ENCODE data around the gene AMMECR1L. TPM values are rescaled to one million over a fixed set of nuclear protein-coding genes. Genes with fewer than 3 reads are reported as not detected.
A peak's percentile ranks its signal among the peaks of the same experiment; 100 is the strongest.

The AMMECR1L gene
- total and polyA plus RNA-seq, 10 of the 15 experiments (the other 5 are each of a cell fraction or from before 2014, with no cell fraction given): 2.7 to 12.1 (median 8.0) TPM

DNA sequence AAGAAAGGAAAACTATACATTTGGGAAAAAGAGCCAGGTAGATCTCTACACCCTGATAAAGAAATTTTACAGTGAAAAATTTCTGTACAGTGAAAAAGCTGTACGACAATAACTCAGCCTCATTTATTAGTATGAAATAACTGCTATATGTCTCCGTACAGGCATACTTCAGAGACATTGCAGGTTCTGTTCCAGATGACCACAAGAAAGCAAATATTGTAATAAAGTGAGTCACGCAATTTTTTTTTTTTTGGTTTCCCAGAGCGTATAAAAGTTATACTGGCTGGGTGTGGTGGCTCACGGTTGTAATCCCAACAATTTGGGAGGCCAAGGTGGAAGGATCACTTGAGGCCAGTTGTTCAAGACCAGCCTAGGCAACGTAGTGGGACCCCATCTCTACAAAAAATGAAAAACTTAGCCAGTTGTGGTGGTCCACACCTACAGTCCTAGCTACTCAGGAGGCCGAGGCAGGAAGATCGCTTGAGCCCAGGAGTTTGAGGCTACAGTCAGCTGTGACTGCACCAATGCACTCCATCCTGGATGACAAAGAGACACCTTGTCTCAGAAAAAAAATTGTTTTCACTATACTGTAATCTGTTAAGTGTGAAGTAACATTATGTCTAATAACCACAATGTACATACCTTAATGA is 28.2 kb upstream of the AMMECR1L start:
- BruUV-seq (replicated peaks): no TSS peak
- FAIRE-seq: no peak
- 65% methylated on average over 8 of the region's 8 CpGs for WGBS (ENCODE audit: insufficient coverage, insufficient replicate concordance, low lambda C conversion rate, missing lambda C conversion rate)

DNA sequence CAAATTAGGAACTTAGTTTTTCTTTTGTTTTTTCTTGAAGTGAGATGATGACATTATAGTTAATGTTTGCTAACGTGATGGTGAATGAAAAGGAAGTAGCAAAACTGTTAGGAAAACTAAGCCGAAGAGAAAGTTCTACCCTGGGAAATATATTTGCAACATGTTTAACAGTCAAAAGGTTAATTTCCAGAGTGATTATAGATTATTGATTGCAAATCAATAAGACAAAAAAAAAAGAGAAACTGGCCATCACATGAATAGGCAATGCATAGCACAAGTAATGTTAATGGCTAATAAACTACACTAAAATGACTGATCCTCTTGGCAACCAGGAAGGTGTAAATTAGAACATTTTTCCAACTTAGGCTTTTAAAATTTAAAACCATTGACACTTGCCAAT is 26.0 kb upstream of the AMMECR1L start:
- Histone ChIP-seq H3K9ac (ENCODE audit: control insufficient read depth, insufficient read depth, low read length) (no peak overlapping the region), H3K9me3 (replicated peaks; ENCODE audit: control insufficient read depth, insufficient read depth, low read length) (no peaks in the 10 kb centered on the region), H2AFZ (ENCODE audit: control insufficient read depth, low read depth, low read length) (no peak overlapping the region), H4K20me1 (ENCODE audit: control insufficient read depth, insufficient read depth) (no peaks in the 10 kb centered on the region), H3K27ac (ENCODE audit: control insufficient read depth, insufficient read depth) (no peak overlapping the region), H3K4me3 (no peak overlapping the region), H3K4me2 (ENCODE audit: control insufficient read depth, insufficient read depth) (no peak overlapping the region), H3K27me3 (replicated peaks in 1 of 2; ENCODE audit: control insufficient read depth in 2 of 2, insufficient read depth in 2 of 2, low read length in 1 of 2) (no peaks in the 10 kb centered on the region), H3K79me2 (ENCODE audit: control insufficient read depth, insufficient read depth, low read length) (no peaks in the 10 kb centered on the region), H3K36me3 (ENCODE audit: control insufficient read depth in 2 of 2, insufficient read depth in 2 of 2, low read length in 1 of 2) (no peaks in the 10 kb centered on the region), H3K4me1 (ENCODE audit: control insufficient read depth, insufficient read depth, low read length) (no peaks in the 10 kb centered on the region)
- WGBS (ENCODE audit: insufficient coverage, insufficient replicate concordance, low lambda C conversion rate, missing lambda C conversion rate): 53% methylated on average over 2 of the region's 2 CpGs
- FAIRE-seq (no peak), DNase-seq (ENCODE audit: low read depth, low spot score) (no peak), ATAC-seq (no peak)
- in situ Hi-C loops (cut with MboI) (no loop called here), intact Hi-C loops (cut with micrococcal nuclease; ENCODE audit: unreplicated experiment) (no loop called here)
- RAD21 ChIA-PET (ENCODE audit: unreplicated experiment): no interaction called here
- CTCF ChIA-PET: no interaction called here
- POLR2A ChIA-PET: interaction anchor here (0.6 kb wide), 1 partner anchor 8 kb away, joined by 3 read pairs; no protein-coding TSS in a partner anchor
- no TSS peak for BruUV-seq (replicated peaks)
- SMC1A ChIA-PET (ENCODE audit: uncharacterized antibody, unreplicated experiment): no interaction called here
- TF ChIP-seq CUX1 (IDR thresholded peaks at IDR 0.05; ENCODE audit: insufficient replicate concordance, low read depth, low read length): peak; percentile 24
- no peak for TF ChIP-seq ASH2L (IDR thresholded peaks at IDR 0.05; ENCODE audit: borderline replicate concordance, low read depth)

More for the DNA sequence above, 28.2 kb upstream of the AMMECR1L start:
- no peak overlapping the region for H3K4me3 ChIP-seq
- no peaks in the 10 kb centered on the region for H3K79me2 ChIP-seq (ENCODE audit: control insufficient read depth, insufficient read depth, low read length)
- DNase-seq (ENCODE audit: low read depth, low spot score) (no peak), ATAC-seq (no peak)
- SMC1A ChIA-PET (ENCODE audit: uncharacterized antibody, unreplicated experiment): no interaction called here
- in situ Hi-C loops (cut with MboI) (no loop called here), intact Hi-C loops (cut with micrococcal nuclease; ENCODE audit: unreplicated experiment) (no loop called here)
- H3K27me3 ChIP-seq (replicated peaks in 1 of 2; ENCODE audit: control insufficient read depth in 2 of 2, insufficient read depth in 2 of 2, low read length in 1 of 2): no peaks in the 10 kb centered on the region
- H3K4me1 ChIP-seq (ENCODE audit: control insufficient read depth, insufficient read depth, low read length): no peaks in the 10 kb centered on the region
- RAD21 ChIA-PET (ENCODE audit: unreplicated experiment): no interaction called here
- TF ChIP-seq YBX1 (IDR thresholded peaks at IDR 0.05) (no peak), MYC (IDR thresholded peaks at IDR 0.05; ENCODE audit: insufficient read depth, insufficient read length, insufficient replicate concordance, low read length, severe bottlenecking) (no peak), MEF2A (IDR thresholded peaks at IDR 0.05; ENCODE audit: insufficient read depth, low read depth, low read length) (no peak), FOXM1 (IDR thresholded peaks at IDR 0.05; ENCODE audit: low read depth, low read length) (no peak), ZBED1 (IDR thresholded peaks at IDR 0.05; ENCODE audit: borderline replicate concordance) (no peak), SIX5 (IDR thresholded peaks at IDR 0.05; ENCODE audit: low read depth, low read length, severe bottlenecking) (no peak), ZNF274 (IDR thresholded peaks at IDR 0.05; ENCODE audit: insufficient read depth, insufficient read length) (no peak)
- no peak overlapping the region for H3K9ac ChIP-seq (ENCODE audit: control insufficient read depth, insufficient read depth, low read length)
- no peaks in the 10 kb centered on the region for H3K36me3 ChIP-seq (ENCODE audit: control insufficient read depth in 2 of 2, insufficient read depth in 2 of 2, low read length in 1 of 2)
- POLR2A ChIA-PET: no interaction called here
- no peaks in the 10 kb centered on the region for H3K9me3 ChIP-seq (replicated peaks; ENCODE audit: control insufficient read depth, insufficient read depth, low read length)
- CTCF ChIA-PET: no interaction called here
- H3K4me2 ChIP-seq (ENCODE audit: control insufficient read depth, insufficient read depth): no peak overlapping the region
- H2AFZ ChIP-seq (ENCODE audit: control insufficient read depth, low read depth, low read length): no peak overlapping the region
- H4K20me1 ChIP-seq (ENCODE audit: control insufficient read depth, insufficient read depth): no peaks in the 10 kb centered on the region
- no peak overlapping the region for H3K27ac ChIP-seq (ENCODE audit: control insufficient read depth, insufficient read depth)
